DOHH2 (cell line): Measurements from ENCODE around the gene VWF.

ENCODE experiments used
- H3F3A ChIP-seq: fragments of 200-600 bp; sonication (generic), shearing (Covaris generic); 2 replicates; pipeline ENCODE4 v1.6.0; 2016; ENCODE audit warnings: antibody characterized with exemption, mild to moderate bottlenecking; ENCODE audit not compliant: control insufficient read depth, insufficient read depth
- H3K27ac ChIP-seq: fragments of 200-600 bp; sonication (generic); 2 replicates; pipeline ENCODE4 v1.5.1; 2014; ENCODE audit warnings: low read depth, mild to moderate bottlenecking, low read length, moderate library complexity
- H3K27me3 ChIP-seq: fragments of 200-600 bp; sonication (generic); 2 replicates; pipeline ENCODE4 v1.6.1; 2014; ENCODE audit warnings: mild to moderate bottlenecking, low read length, mixed read lengths; ENCODE audit not compliant: control insufficient read depth
- H3K36me3 ChIP-seq: fragments of 200-600 bp; sonication (generic); 2 replicates; pipeline ENCODE4 v1.6.1; 2014; ENCODE audit warnings: mild to moderate bottlenecking, low read length, moderate library complexity, mixed read lengths; ENCODE audit not compliant: control insufficient read depth
- H3K4me1 ChIP-seq: fragments of 200-600 bp; sonication (generic); 2 replicates; pipeline ENCODE4 v1.6.1; 2014; ENCODE audit warnings: mild to moderate bottlenecking, low read length, mixed read lengths; ENCODE audit not compliant: control insufficient read depth
- H3K4me2 ChIP-seq: fragments of 200-600 bp; sonication (generic); 2 replicates; pipeline ENCODE4 v1.6.0; 2014; ENCODE audit warnings: mild to moderate bottlenecking, low read length, moderate library complexity
- H3K4me3 ChIP-seq: fragments of 200-600 bp; sonication (generic); 2 replicates; pipeline ENCODE4 v1.5.1; 2014; ENCODE audit warnings: mild to moderate bottlenecking, low read length, mixed read lengths
- H3K79me2 ChIP-seq: fragments of 200-600 bp; sonication (generic); 2 replicates; pipeline ENCODE4 v1.6.1; 2014; ENCODE audit warnings: mild to moderate bottlenecking, low read length, mixed read lengths; ENCODE audit not compliant: control insufficient read depth
- H3K9me2 ChIP-seq: fragments of 200-600 bp; sonication (generic); replicated peaks from 2 replicates; pipeline ENCODE4 v1.6.1; 2014; ENCODE audit warnings: mild to moderate bottlenecking, low read length, mixed read lengths; ENCODE audit not compliant: control insufficient read depth
- H3K9me3 ChIP-seq: fragments of 200-600 bp; sonication (generic); 2 replicates; pipeline ENCODE4 v1.6.1; 2014; ENCODE audit warnings: antibody characterized with exemption, low read length, mixed read lengths; ENCODE audit not compliant: control insufficient read depth, insufficient read depth
- H4K20me1 ChIP-seq: fragments of 200-600 bp; sonication (generic); 2 replicates; pipeline ENCODE4 v1.6.0; 2014; ENCODE audit warnings: low read depth, mild to moderate bottlenecking, antibody characterized with exemption, low read length, moderate library complexity; ENCODE audit not compliant: control insufficient read depth, insufficient read depth
- CTCF ChIP-seq: fragments of 200-600 bp; sonication (generic); IDR thresholded peaks from one replicate; pipeline ENCODE4 v1.5.1; 2014; ENCODE audit warnings: antibody characterized with exemption, mild to moderate bottlenecking, low read depth, low read length; ENCODE audit not compliant: poor library complexity, severe bottlenecking
- EZH2phosphoT487 ChIP-seq: fragments of 200-600 bp; sonication (generic); IDR thresholded peaks from 2 replicates; pipeline ENCODE4 v1.6.1; 2017; ENCODE audit warnings: borderline replicate concordance, mild to moderate bottlenecking, antibody characterized with exemption, low read length, moderate library complexity, mixed read lengths

VWF gene

GRCh38 chr12:5900533-5901205 is 223.8 kb downstream of the VWF start:
- no peak overlapping the region for H3K27ac ChIP-seq
- no peaks in the 10 kb centered on the region for H4K20me1 ChIP-seq
- TF ChIP-seq CTCF (no peak), EZH2phosphoT487 (no peak)
- no peaks in the 10 kb centered on the region for H3F3A ChIP-seq
- H3K4me1 ChIP-seq: no peaks in the 10 kb centered on the region
- no peak overlapping the region for H3K4me2 ChIP-seq
- no peaks in the 10 kb centered on the region for H3K36me3 ChIP-seq
- no peaks in the 10 kb centered on the region for H3K9me3 ChIP-seq
- no peak overlapping the region for H3K4me3 ChIP-seq
- no peaks in the 10 kb centered on the region for H3K27me3 ChIP-seq
- no peaks in the 10 kb centered on the region for H3K9me2 ChIP-seq
- H3K79me2 ChIP-seq: no peaks in the 10 kb centered on the region

GRCh38 chr12:5900076-5900475 is 224.4 kb downstream of the VWF start:
- no peaks in the 10 kb centered on the region for H3K36me3 ChIP-seq
- no peaks in the 10 kb centered on the region for H3K79me2 ChIP-seq
- no peak overlapping the region for H3K4me2 ChIP-seq
- no peak overlapping the region for H3K4me3 ChIP-seq
- H3K4me1 ChIP-seq: no peaks in the 10 kb centered on the region
- H3K27ac ChIP-seq: no peak overlapping the region
- no peaks in the 10 kb centered on the region for H3K27me3 ChIP-seq
- H3K9me3 ChIP-seq: no peaks in the 10 kb centered on the region
- TF ChIP-seq EZH2phosphoT487 (no peak), CTCF (no peak)
- H3F3A ChIP-seq: no peaks in the 10 kb centered on the region
- H3K9me2 ChIP-seq: no peaks in the 10 kb centered on the region
- no peaks in the 10 kb centered on the region for H4K20me1 ChIP-seq

GRCh38 chr12:5899675-5900074 is 224.8 kb downstream of the VWF start:
- H4K20me1 ChIP-seq: no peaks in the 10 kb centered on the region
- no peaks in the 10 kb centered on the region for H3K4me1 ChIP-seq
- TF ChIP-seq EZH2phosphoT487 (no peak), CTCF (no peak)
- no peak overlapping the region for H3K4me3 ChIP-seq
- no peaks in the 10 kb centered on the region for H3F3A ChIP-seq
- H3K9me3 ChIP-seq: no peaks in the 10 kb centered on the region
- no peaks in the 10 kb centered on the region for H3K79me2 ChIP-seq
- H3K36me3 ChIP-seq: no peaks in the 10 kb centered on the region
- no peaks in the 10 kb centered on the region for H3K9me2 ChIP-seq
- no peak overlapping the region for H3K27ac ChIP-seq
- H3K4me2 ChIP-seq: no peak overlapping the region
- H3K27me3 ChIP-seq: no peaks in the 10 kb centered on the region
